ENCODE measurements around the gene CATSPERE. TPM values are rescaled to one million over a fixed set of nuclear protein-coding genes. Genes with fewer than 3 reads are reported as not detected.

CATSPERE gene, protein sequence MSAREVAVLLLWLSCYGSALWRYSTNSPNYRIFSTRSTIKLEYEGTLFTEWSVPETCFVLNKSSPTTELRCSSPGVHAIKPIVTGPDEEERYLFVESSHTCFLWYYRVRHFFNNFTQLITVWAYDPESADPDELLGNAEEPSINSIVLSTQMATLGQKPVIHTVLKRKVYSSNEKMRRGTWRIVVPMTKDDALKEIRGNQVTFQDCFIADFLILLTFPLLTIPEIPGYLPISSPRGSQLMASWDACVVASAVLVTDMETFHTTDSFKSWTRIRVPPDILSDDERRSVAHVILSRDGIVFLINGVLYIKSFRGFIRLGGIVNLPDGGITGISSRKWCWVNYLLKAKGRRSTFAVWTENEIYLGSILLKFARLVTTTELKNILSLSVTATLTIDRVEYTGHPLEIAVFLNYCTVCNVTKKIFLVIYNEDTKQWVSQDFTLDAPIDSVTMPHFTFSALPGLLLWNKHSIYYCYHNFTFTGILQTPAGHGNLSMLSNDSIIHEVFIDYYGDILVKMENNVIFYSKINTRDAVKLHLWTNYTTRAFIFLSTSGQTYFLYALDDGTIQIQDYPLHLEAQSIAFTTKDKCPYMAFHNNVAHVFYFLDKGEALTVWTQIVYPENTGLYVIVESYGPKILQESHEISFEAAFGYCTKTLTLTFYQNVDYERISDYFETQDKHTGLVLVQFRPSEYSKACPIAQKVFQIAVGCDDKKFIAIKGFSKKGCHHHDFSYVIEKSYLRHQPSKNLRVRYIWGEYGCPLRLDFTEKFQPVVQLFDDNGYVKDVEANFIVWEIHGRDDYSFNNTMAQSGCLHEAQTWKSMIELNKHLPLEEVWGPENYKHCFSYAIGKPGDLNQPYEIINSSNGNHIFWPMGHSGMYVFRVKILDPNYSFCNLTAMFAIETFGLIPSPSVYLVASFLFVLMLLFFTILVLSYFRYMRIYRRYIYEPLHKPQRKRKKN
- total RNA-seq: 1.2 and 2.3 TPM in 2 replicates

DNA sequence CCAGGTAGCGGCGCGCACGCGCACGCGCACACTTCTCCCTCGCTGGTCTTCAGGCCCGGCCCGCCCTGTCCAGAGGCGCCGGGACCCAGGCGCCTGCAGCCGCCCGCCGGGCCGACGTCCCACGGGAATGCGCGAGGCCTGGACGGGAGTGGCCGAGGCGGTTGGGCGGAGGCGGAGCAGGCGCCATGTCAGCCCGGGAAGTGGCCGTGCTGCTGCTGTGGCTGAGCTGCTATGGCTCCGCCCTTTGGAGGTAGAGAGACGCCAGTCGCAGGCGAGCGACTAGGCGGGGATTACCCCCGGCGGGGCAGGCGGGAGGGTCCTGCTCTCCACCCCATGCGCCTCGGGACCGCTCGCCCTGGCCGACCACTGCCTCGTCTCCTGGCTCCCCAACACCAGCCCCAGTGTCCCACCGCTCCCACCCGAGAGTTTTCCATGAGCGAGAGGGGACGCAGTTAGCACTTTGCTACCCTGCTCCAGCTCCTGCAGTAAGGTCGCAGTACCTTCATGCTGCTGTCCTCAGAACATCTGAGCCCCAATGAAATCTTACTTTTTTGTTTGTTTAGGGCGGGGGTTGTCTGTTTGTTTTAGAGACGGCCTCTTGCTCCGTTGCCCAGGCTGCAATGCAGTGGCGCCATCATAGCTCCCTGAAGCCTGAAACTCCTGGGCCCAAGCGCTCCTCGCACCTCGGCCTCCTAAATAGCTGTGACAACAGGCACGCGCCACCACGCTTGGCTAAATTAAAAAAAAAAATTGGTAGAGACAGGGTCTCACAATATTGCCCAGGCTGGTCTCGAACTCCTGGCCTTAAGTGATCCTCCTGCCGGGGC lies at the start of gene CATSPERE:
Gene CATSPERE, plus strand, starts transcription at position 29 of the 827 bp plus-strand sequence. Its CDS starts 157 bp downstream, at position 186.

DNA sequence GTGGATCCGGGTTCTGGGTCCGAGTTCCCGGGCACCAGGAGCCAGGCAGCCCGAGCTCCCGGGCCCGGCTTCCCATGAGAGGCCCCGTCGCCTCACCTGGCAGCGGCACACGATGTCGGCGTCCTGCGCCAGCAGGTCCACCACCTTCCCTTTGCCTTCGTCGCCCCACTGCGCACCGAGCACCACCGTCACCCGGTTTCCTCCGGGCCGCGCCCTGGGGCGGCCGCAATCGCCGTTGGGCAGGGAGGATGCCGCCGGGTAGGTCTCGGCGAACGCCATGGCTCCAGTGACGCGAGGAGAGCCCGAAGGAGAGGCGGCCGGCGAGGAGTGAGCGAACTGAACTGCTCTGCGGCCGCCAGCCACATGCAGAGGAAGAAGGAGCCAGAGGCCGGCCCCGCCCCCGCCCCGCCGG lies 9.5 kb upstream of the CATSPERE start, which contains the start of gene ADSS2:
Gene ADSS2, minus strand, starts transcription at position 371 of the 412 bp plus-strand sequence. Its CDS starts 92 bp downstream, at position 279.

DNA sequence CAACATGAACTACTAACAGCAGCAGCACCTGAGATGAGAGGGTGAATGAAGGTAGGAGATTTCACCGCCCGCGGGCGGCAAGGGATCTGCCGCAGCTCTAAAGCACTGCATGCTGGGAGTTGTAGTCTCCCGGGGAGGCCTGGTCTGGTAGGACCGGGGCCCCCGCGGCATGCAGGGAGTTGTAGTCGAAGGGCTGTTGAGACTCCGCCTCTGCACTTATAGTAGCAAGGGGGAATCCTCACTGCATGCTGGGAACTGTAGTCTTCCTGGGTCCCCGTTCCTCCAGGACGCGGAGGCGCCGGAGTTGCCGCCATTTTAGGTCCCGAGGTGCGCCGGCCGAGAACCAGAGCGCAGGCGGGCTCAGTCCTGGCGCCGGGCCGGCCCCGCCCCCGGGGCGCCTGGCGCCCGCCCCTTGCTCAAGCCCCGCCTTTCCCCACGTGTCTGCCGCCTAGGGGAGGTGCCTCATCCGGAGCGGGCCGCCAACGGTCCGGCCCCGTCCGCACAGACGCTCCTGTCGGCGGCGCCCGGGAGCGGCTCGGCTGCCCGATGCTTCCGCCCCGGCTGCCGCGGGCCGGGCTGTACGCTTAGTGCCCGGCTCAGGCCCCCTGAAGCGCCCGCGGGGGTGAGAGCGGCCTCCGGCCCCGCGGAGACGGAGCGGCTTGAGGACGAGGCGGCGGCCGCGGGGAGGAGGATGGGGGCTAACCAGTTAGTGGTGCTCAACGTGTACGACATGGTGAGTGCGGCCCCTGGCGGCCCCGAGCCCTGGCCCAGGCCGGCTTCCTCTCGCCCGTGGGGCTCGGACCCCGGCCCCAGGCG lies 191.8 kb downstream of the CATSPERE start, which contains the start of gene DESI2:
Gene DESI2, plus strand, starts transcription at position 504 of the 816 bp plus-strand sequence. Its CDS starts 188 bp downstream, at position 692.

Small RNA genes within 50 kb of the gene (small RNA-seq; reads per million reads assigned to genes)
- gene CYCSP5: not detected

Other genes starting within 250 kb of the CATSPERE start
- 30.6 and 31.8 TPM in 2 replicates for gene ADSS2, start 9.4 kb upstream of the CATSPERE start, total RNA-seq
- 46.3 and 52.7 TPM in 2 replicates for gene DESI2, start 191.9 kb downstream of the CATSPERE start, total RNA-seq

Measured in hair follicle dermal papilla cell (primary cell).